ENCODE results near the gene SNAP23.
A peak's percentile ranks its signal among the peaks of the same experiment; 100 is the strongest.
"Not testable (repeated sequence)": the region's sequence is repeated elsewhere in the genome, so short reads cannot be mapped to it uniquely, and the experiment has no call there.

Gene SNAP23

DNA sequence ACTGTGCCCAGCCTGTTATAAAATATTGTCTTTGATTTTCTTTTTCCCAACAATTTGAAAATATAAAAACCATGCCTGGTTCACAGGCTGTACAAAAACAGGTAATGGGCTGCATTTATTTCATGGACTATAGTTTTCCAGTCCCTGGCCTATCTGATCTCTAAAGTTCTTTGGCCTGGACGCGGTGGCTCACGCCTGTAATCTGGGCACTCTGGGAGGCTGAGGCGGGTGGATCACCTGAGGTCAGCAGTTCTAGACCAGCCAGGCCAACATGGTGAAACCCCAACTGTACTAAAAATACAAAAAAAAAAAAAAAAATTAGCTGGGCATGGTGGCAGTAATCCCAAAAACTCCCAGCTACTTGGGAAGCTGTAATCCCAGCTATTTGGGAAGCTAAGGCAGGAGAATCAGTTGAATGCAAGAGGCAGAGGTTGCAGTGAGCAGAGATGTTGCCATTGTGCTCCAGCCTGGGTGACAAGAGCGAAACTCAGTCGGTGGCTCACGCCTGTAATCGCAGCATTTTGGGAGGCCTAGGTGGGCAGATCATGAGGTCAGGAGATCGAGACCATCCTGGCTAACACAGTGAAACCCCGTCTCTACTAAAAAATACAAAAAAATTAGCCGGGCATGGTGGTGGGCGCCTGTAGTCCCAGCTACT lies 61.2 kb downstream of the SNAP23 start:
- DNase-seq (ENCODE audit: low read depth in 4 of 4, low spot score in 1 of 4) = not testable (repeated sequence)

DNA sequence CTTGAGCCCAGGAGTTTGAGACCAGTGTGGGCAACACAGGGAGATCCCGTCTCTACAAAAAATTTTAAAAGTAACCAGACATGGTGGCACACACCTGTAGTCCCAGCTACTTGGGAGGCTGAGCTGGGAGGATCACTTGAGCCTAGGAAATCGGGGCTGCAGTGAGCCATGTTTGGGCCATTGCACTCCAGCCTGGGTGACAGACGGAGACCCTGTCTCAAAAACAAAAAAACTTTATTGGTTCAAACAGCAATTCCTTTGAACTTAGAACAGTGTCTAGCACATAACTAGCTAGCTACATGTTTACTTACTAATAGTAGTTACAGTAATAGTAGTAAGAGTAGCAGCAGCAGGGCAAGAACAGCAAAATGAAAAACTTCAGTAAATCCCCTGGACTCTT lies 63.3 kb downstream of the SNAP23 start:
- DNase-seq (ENCODE audit: low read depth in 4 of 4, low spot score in 1 of 4) = no peak

DNA sequence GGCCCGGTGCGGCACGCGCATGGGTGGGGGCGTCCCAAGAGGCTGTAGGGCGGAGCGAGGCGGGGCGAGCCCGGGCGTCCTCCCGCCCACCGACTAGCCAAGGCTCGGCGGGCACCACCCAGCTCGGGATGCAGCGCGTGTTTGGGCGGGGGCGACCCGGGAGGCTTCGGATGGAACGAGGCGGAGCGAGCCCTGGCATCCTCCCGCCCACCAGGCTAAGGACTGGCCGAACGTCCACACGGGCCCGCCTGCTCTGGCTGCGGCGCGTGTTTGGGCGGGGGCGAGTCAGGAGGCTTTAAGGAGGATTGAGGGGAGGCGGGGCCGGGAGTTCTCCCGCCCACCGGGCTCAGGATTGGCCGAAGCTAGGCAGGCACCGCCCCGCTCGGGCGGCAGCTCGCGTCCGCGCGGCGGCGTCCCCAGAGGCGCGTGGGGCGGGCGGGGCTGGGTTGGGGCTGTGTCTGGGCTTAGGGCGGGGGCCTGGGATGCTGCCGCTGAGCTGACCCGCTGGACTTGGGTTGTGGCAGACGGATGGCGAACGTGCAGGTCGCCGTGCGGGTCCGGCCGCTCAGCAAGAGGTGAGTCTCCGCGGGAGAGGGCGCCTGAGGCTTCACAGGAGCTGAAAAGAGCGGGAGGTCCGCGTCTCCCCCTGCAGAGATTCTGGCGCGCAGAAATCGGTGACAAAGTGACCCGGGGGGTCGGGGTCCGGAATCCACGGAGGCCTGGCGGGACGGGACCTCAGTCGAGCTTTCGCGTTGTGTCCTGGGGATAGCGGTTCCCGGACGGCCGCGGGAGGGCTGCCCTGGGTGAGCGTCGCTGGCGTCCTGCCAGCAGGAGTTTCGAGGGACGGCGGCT lies 80.0 kb downstream of the SNAP23 start, which contains the start of gene STARD9:
Gene STARD9, plus strand, starts transcription at position 419 of the 852 bp plus-strand sequence. Its CDS starts 110 bp downstream, at position 529.
- peak; percentile 73 to 93 (median 90) for DNase-seq (ENCODE audit: low read depth in 4 of 4, low spot score in 1 of 4)

DNA sequence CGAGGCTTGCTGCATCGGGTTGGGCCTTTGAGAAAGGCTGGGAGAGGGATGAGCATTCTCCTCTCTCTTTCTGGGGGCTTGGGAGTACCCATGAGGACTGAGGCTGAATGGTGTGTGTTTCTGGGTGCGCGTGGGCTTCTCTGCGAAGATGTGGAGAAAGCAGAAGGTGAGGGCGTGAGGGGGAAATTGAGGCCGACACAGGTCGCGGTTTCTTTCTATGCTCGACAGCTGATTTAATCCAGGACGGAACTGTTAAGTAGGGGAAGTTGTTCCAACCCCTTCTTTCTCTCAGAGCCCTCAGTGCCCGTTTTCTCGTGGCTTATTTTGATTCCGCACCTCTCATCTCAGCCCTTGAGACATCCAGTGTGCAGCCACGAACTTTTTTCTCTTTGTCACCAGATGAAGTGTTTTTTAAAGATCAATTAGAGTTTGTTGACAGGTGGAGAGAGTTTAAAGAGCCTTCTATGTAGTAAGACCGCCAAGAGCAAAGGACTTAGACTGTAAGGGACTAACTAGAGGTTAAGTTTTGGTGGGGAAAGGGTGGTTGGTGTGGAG lies 80.7 kb downstream of the SNAP23 start:
- no peak for DNase-seq (ENCODE audit: low read depth in 4 of 4, low spot score in 1 of 4)

DNA sequence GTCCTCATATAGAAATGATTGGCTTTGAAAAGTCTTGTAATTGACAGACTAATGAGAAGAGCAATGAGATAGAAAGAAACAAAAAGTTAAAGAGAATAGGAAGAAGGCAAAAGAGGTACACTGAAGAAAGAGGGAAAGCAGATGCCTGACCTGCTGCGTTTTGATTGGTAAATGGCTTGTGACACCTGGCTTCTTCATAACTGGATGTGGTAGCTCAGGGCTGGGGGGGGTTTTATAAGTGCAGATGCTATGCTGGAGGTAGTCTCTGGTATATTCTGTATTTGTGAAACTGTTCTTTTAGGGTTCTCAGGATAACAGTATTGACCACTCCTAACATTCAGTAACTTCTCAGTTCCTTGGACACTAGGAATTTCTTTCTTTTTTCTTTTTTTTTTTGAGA lies 81.3 kb downstream of the SNAP23 start:
- DNase-seq (ENCODE audit: low read depth in 4 of 4, low spot score in 1 of 4) = no peak

DNA sequence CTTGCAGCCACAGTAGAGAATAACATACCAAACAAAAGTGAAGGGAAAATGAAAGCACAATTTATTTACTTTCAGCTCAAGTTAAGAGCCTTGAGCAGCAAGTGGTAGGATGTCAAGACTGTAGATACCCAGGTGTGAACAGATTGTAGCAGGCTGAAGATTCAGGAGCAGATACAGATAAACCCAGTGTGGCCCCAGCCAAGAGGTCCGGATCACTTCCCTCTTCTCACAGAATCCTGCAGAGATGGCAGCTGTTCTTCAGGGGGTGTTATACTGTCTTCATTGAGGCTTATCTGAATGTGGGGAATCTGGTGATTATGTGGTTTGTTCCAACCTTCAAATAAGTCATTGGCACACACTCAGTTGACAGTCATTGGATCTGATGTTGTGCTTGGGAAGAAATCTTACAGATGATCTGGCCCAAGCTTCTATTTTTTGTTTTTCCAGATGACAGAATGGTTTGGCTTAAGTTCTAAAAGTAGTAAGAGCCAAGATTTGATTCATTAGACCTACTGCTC lies 82.1 kb downstream of the SNAP23 start:
- DNase-seq (ENCODE audit: low read depth in 4 of 4, low spot score in 1 of 4) = no peak

DNA sequence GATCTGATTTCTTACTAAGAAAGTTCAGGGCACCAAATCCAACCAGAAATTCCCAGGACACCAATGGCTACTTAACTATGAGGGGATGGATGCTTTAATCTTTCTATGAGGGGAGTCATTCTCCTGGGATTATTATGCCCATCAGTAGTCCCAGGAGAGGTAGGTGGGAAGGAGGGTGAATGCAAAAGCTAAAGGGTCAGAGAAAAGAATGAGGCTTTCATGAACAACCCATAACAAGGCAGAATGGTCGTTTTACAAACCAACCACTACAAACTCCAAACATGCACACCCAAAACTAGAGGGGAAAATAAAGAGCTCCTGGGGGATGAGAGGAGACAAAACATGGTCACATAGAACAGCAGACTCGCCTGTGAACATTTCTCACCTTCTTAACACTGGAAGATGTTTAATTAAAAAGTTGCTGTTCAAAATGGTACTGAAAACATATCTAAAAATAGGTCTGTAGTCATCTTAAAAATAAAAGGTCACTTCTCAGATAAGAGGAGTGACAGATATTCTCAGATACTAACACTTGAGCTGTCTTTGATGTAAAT lies 83.6 kb downstream of the SNAP23 start:
- no peak for DNase-seq (ENCODE audit: low read depth in 4 of 4, low spot score in 1 of 4)

DNA sequence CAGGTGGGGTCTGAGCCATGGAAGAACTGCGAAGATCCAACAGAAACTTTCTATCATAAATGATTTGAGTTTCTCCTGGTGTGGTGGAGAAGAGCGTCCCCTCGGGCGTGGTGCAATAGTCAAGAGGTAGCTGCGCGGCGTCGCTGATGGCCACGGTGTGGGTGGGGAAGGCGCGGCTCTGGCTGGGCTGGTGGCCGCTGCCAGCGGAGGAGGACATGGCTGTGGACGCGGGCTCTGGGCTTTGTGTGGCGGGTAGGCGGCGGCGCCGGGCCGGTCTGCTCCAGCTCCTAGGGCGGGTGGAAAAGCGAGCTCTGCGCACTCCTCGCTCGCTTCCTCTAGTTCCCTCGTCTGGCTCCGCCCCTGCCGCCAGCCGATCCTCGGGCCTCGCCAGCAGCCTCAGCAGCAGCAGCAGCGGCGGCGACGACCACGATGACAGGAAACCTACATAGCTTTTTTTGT lies 85.9 kb downstream of the SNAP23 start:
- peak; percentile 42 to 68 (median 60) for DNase-seq (ENCODE audit: low read depth in 4 of 4, low spot score in 1 of 4)

All from stimulated activated CD4-positive, alpha-beta T cell treated with anti-CD3 and anti-CD28 coated beads, Interleukin-1b, Interleukin-23, amount 100 ng/mL, for 24 hours (primary cell).